HepG2 (cell line): Measurements from ENCODE around the gene FBXW8. TPM values are rescaled to one million over a fixed set of nuclear protein-coding genes. Genes with fewer than 3 reads are reported as not detected.

Source experiments
- ATAC-seq: fragments of 200-7000 bp; cut with Tn5 transposase; 3 replicates; pipeline ENCODE4 v1.9.1; 2020; ENCODE audit warnings: mild to moderate bottlenecking, moderate library complexity
- BruUV-seq: library from RNA; stranded (reverse); fragments of 400-500 nt; replicated peaks from 2 replicates; lab custom pipeline; 2021; lab: Mats Ljungman, UMichigan
- CTCF ChIA-PET: fragments of 300-600 bp; formaldehyde crosslinking; extraction: SDS; loops from one replicate; lab custom pipeline; 2021; ENCODE audit warnings: low total read pairs, inconsistent platforms, low intra/inter-chr PET ratio; lab: Yijun Ruan, JAX
- POLR2A ChIA-PET: fragments of 350-600 bp; sonication (Branson Sonifier 250); formaldehyde crosslinking; loops from one replicate; lab custom pipeline; 2020; ENCODE audit warnings: antibody characterized with exemption, inconsistent platforms; lab: Yijun Ruan, JAX
- DNase-seq: peaks from one replicate; pipeline ENCODE4 v3.0.0-alpha.2; 2015; ENCODE audit warnings: low spot score
- FAIRE-seq: peaks from 3 replicates; lab custom pipeline; 2011; peaks lifted over from hg19 to GRCh38; lab: Jason Lieb, UNC
- H2AFZ ChIP-seq: one replicate; pipeline ENCODE4 v1.6.1; 2011; ENCODE audit warnings: low read length, inconsistent platforms
- H3K27ac ChIP-seq: fragments of 300-600 bp; 3 replicates; pipeline ENCODE4 v1.8.0; 2011; ENCODE audit warnings: mixed run types, mild to moderate bottlenecking, mixed read lengths, low read length, inconsistent platforms; ENCODE audit not compliant: insufficient read depth; ENCODE audit errors: extremely low read length
- H3K27me3 ChIP-seq, 2 experiments: fragments of 200-600 bp in 1 of 2; 2 replicates in 1 of 2; 3 replicates in 1 of 2; pipeline versions ENCODE4 v1.6.0 to v1.8.0; 2011; ENCODE audit warnings: low read length in 2 of 2, mild to moderate bottlenecking in 2 of 2, moderate library complexity in 2 of 2, inconsistent platforms in 1 of 2; ENCODE audit not compliant: insufficient read depth in 2 of 2, control insufficient read depth in 1 of 2
- H3K36me3 ChIP-seq, 2 experiments: fragments of 200-600 bp in 1 of 2; replicated peaks in 1 of 2; 2 replicates in 1 of 2; 3 replicates in 1 of 2; pipeline versions ENCODE4 v1.5.1 to v1.8.0; 2011; ENCODE audit warnings: low read length in 2 of 2, inconsistent platforms in 1 of 2; ENCODE audit not compliant: insufficient read depth in 2 of 2, control insufficient read depth in 1 of 2
- H3K4me1 ChIP-seq: 2 replicates; pipeline ENCODE4 v1.5.1; 2012; ENCODE audit warnings: low read length, inconsistent platforms; ENCODE audit not compliant: insufficient read depth
- H3K4me2 ChIP-seq: 2 replicates; pipeline ENCODE4 v1.6.0; 2011; ENCODE audit warnings: low read depth, low read length, inconsistent platforms
- H3K4me3 ChIP-seq, 3 experiments: fragments of 200-600 bp in 1 of 3; sonication (generic), shearing (Covaris generic) in 1 of 3; replicated peaks in 1 of 3; 2 replicates each; pipeline ENCODE4 v1.5.1; 2011 to 2016; ENCODE audit warnings: low read length in 3 of 3, inconsistent platforms in 2 of 3, low read depth in 2 of 3, mild to moderate bottlenecking in 2 of 3, control low read depth in 1 of 3, mixed read lengths in 1 of 3; ENCODE audit not compliant: insufficient read depth in 1 of 3
- H3K79me2 ChIP-seq: one replicate; pipeline ENCODE4 v1.6.1; 2011; ENCODE audit warnings: low read length, inconsistent platforms; ENCODE audit not compliant: insufficient read depth
- H3K9ac ChIP-seq: 2 replicates; pipeline ENCODE4 v1.6.0; 2011; ENCODE audit warnings: mild to moderate bottlenecking, low read depth, low read length, inconsistent platforms; ENCODE audit not compliant: insufficient read depth
- H3K9me3 ChIP-seq: 2 replicates; pipeline ENCODE4 v1.5.1; 2012; ENCODE audit warnings: mild to moderate bottlenecking, low read length
- H4K20me1 ChIP-seq: 2 replicates; pipeline ENCODE4 v1.6.0; 2011; ENCODE audit warnings: inconsistent platforms, mild to moderate bottlenecking, low read length, moderate library complexity; ENCODE audit not compliant: insufficient read depth
- HNF1A ChIP-seq, 2 experiments: sonication (generic) in 1 of 2; formaldehyde crosslinking in 1 of 2; IDR thresholded peaks; 2 replicates each; pipeline versions ENCODE4 v1.4.0 to v1.6.1; 2016 to 2020; ENCODE audit warnings: borderline replicate concordance in 1 of 2, low read depth in 1 of 2, mild to moderate bottlenecking in 1 of 2, missing genetic modification reagents in 1 of 2
- IRF1 ChIP-seq: sonication (generic); formaldehyde crosslinking; IDR thresholded peaks from 2 replicates; pipeline ENCODE4 v1.4.0; 2020; ENCODE audit warnings: low read depth, mild to moderate bottlenecking, missing genetic modification reagents
- KDM5B ChIP-seq: sonication (generic); formaldehyde crosslinking; IDR thresholded peaks from 2 replicates; pipeline ENCODE4 v1.4.0; 2020; ENCODE audit warnings: missing genetic modification reagents, mild to moderate bottlenecking, borderline replicate concordance
- ZFP82 ChIP-seq: sonication (generic); formaldehyde crosslinking; IDR thresholded peaks from 2 replicates; pipeline ENCODE4 v1.5.1; 2020; ENCODE audit warnings: mild to moderate bottlenecking, missing genetic modification reagents, borderline replicate concordance
- WGBS: methylation state at CpG from one replicate; pipeline ENCODE4 v1.1.6; 2017; ENCODE audit warnings: low lambda C conversion rate; 5-methylcytosine and 5-hydroxymethylcytosine counted together
- in situ Hi-C: cut with HindIII; loops from 2 replicates; pipeline ENCODE4 v1.10.0; 2017; ENCODE audit warnings: low pct_unique_long_range_greater_than_20kb; ENCODE audit not compliant: extremely low pct_ligation_motif_present
- intact Hi-C: fragments of 100-400 bp; cut with micrococcal nuclease; formaldehyde crosslinking; loops from one replicate; pipeline ENCODE4 v1.10.0; 2022; ENCODE audit not compliant: unreplicated experiment
- polyA plus RNA-seq, 8 experiments: library from polyadenylated mRNA; depleted of rRNA in 3 of 8; stranded (reverse) in 7 of 8; unstranded in 1 of 8; fragments of >200 nt; fragmentation: Illumina TruSeq in 4 of 8; extraction: Trizol in 4 of 8; gene quantifications; 2 replicates each; pipeline versions ENCODE4 v1.2.1 to v1.2.3, GENCODE V29; 2011 to 2016; ENCODE audit warnings: low read depth in 4 of 8, missing spikeins in 1 of 8, mixed read lengths in 1 of 8; ENCODE audit not compliant: insufficient read depth in 1 of 8
- total RNA-seq, 5 experiments: library from RNA; depleted of rRNA; stranded (reverse); fragments of >200 nt; fragmentation: Illumina TruSeq; extraction: Trizol; gene quantifications; 2 replicates each; pipeline ENCODE4 v1.2.3, GENCODE V29; 2016; ENCODE audit warnings: low read depth in 1 of 5
- TF ChIP-seq, protein P1 (sequence below): IDR thresholded peaks from 2 replicates; pipeline ENCODE4 v1.6.1; 2016
- TF ChIP-seq, protein P2 (sequence below): sonication (generic); formaldehyde crosslinking; IDR thresholded peaks from 2 replicates; pipeline ENCODE4 v1.8.1; 2023; ENCODE audit warnings: mild to moderate bottlenecking, inconsistent platforms, moderate library complexity, missing genetic modification reagents, borderline replicate concordance
- TF ChIP-seq, protein P3 (sequence below): sonication (generic); formaldehyde crosslinking; conservative IDR thresholded peaks from 2 replicates; pipeline ENCODE4 v1.4.0; 2020; ENCODE audit warnings: mild to moderate bottlenecking, missing genetic modification reagents, moderate library complexity
- TF ChIP-seq, protein P4 (sequence below): IDR thresholded peaks from 2 replicates; pipeline ENCODE4 v1.6.1; 2016; ENCODE audit warnings: low read depth

The FBXW8 gene
- total and polyA plus RNA-seq, 2 of the 13 experiments (the other 11 are each of a cell fraction or from before 2014, with no cell fraction given), result 5.1 to 5.9 TPM

DNA sequence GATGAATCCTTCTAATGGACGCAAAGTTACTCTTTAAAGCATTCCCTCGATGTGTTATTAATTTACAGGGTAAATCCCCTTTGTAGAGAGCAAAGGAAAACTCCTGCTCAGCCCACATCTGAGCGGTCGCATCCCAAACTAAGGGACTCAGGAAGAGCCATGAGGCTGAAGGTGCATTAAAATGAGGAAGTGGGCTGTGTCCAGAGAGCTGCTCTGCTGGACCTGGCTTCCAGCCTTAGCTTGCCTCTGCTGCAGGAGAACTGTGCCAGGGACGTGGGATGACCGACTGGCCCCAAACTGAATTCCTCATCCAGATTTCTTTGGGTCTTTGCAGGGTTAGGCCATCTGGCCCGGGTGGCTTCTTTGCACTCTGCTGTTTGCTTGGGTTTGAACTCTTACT, 88.3 kb downstream of the FBXW8 start:
- Histone ChIP-seq H2AFZ (no peak overlapping the region), H3K27ac (no peak overlapping the region), H3K9ac (no peak overlapping the region), H3K27me3 (no peaks in the 10 kb centered on the region), H3K36me3 (no peaks in the 10 kb centered on the region; a peak in 2 of 5 replicates), H4K20me1 (no peaks in the 10 kb centered on the region), H3K4me3 (no peak overlapping the region), H3K4me1 (no peaks in the 10 kb centered on the region), H3K79me2 (no peaks in the 10 kb centered on the region), H3K9me3 (no peaks in the 10 kb centered on the region), H3K4me2 (no peak overlapping the region)
- ATAC-seq (no peak), DNase-seq (no peak), FAIRE-seq (no peak)
- 86% methylated on average over 7 of the region's 7 CpGs for WGBS
- in situ Hi-C loops (no loop called here), intact Hi-C loops (no loop called here)
- CTCF ChIA-PET, result no interaction called here
- POLR2A ChIA-PET, result no interaction called here
- no TSS peak for BruUV-seq
- TF ChIP-seq HNF1A (IDR thresholded peaks at IDR 0.05; ENCODE audit: low read depth), result no peak
- TF ChIP-seq HNF1A (CRISPR knock-in tag; IDR thresholded peaks at IDR 0.05; ENCODE audit: borderline replicate concordance), result no peak
- TF ChIP-seq, protein P1, sequence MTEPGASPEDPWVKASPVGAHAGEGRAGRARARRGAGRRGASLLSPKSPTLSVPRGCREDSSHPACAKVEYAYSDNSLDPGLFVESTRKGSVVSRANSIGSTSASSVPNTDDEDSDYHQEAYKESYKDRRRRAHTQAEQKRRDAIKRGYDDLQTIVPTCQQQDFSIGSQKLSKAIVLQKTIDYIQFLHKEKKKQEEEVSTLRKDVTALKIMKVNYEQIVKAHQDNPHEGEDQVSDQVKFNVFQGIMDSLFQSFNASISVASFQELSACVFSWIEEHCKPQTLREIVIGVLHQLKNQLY (CRISPR knock-in tag), result no peak
- no peak for TF ChIP-seq KDM5B (CRISPR knock-in tag)
- TF ChIP-seq, protein P2, sequence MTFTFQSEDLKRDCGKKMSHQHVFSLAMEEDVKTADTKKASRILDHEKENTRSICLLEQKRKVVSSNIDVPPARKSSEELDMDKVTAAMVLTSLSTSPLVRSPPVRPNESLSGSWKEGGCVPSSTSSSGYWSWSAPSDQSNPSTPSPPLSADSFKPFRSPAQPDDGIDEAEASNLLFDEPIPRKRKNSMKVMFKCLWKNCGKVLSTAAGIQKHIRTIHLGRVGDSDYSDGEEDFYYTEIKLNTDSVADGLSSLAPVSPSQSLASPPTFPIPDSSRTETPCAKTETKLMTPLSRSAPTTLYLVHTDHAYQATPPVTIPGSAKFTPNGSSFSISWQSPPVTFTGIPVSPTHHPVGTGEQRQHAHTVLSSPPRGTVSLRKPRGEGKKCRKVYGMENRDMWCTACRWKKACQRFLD, result no peak
- TF ChIP-seq, protein P3, sequence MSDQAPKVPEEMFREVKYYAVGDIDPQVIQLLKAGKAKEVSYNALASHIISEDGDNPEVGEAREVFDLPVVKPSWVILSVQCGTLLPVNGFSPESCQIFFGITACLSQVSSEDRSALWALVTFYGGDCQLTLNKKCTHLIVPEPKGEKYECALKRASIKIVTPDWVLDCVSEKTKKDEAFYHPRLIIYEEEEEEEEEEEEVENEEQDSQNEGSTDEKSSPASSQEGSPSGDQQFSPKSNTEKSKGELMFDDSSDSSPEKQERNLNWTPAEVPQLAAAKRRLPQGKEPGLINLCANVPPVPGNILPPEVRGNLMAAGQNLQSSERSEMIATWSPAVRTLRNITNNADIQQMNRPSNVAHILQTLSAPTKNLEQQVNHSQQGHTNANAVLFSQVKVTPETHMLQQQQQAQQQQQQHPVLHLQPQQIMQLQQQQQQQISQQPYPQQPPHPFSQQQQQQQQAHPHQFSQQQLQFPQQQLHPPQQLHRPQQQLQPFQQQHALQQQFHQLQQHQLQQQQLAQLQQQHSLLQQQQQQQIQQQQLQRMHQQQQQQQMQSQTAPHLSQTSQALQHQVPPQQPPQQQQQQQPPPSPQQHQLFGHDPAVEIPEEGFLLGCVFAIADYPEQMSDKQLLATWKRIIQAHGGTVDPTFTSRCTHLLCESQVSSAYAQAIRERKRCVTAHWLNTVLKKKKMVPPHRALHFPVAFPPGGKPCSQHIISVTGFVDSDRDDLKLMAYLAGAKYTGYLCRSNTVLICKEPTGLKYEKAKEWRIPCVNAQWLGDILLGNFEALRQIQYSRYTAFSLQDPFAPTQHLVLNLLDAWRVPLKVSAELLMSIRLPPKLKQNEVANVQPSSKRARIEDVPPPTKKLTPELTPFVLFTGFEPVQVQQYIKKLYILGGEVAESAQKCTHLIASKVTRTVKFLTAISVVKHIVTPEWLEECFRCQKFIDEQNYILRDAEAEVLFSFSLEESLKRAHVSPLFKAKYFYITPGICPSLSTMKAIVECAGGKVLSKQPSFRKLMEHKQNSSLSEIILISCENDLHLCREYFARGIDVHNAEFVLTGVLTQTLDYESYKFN (CRISPR knock-in tag), result no peak
- no peak for TF ChIP-seq IRF1
- TF ChIP-seq, protein P4, sequence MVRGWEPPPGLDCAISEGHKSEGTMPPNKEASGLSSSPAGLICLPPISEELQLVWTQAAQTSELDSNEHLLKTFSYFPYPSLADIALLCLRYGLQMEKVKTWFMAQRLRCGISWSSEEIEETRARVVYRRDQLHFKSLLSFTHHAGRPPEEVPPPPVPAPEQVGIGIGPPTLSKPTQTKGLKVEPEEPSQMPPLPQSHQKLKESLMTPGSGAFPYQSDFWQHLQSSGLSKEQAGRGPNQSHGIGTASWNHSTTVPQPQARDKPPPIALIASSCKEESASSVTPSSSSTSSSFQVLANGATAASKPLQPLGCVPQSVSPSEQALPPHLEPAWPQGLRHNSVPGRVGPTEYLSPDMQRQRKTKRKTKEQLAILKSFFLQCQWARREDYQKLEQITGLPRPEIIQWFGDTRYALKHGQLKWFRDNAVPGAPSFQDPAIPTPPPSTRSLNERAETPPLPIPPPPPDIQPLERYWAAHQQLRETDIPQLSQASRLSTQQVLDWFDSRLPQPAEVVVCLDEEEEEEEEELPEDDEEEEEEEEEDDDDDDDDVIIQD, result no peak
- no peak for TF ChIP-seq ZFP82 (CRISPR knock-in tag)
